GM12872 (cell line): ENCODE data around the gene IL1R1.

Experiments used
- TF ChIP-seq, protein P1 (sequence below): IDR thresholded peaks from 3 replicates; pipeline ENCODE4 v1.5.1; 2011; ENCODE audit warnings: low read depth, mild to moderate bottlenecking, low read length, moderate library complexity; ENCODE audit not compliant: insufficient read depth

IL1R1 gene

DNA sequence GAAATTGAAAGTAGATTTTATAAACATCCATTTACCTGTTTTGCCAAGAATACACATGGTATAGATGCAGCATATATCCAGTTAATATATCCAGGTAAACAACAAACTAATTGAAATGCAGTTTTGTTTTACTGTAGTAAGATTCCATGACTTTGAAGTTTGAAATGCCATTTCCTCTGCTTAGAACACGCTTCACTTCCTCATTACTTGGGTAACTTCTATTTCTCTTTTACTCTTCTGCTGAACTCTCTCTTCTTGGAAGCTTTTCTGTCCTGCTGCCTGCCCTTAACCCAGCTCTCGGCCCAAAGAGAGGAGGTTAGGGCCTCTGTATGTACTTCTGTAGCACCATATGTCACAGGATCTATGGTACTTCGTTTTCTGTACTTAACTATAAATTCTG is 30.2 kb downstream of the IL1R1 start:
- TF ChIP-seq, protein P1, sequence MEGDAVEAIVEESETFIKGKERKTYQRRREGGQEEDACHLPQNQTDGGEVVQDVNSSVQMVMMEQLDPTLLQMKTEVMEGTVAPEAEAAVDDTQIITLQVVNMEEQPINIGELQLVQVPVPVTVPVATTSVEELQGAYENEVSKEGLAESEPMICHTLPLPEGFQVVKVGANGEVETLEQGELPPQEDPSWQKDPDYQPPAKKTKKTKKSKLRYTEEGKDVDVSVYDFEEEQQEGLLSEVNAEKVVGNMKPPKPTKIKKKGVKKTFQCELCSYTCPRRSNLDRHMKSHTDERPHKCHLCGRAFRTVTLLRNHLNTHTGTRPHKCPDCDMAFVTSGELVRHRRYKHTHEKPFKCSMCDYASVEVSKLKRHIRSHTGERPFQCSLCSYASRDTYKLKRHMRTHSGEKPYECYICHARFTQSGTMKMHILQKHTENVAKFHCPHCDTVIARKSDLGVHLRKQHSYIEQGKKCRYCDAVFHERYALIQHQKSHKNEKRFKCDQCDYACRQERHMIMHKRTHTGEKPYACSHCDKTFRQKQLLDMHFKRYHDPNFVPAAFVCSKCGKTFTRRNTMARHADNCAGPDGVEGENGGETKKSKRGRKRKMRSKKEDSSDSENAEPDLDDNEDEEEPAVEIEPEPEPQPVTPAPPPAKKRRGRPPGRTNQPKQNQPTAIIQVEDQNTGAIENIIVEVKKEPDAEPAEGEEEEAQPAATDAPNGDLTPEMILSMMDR: no peak

DNA sequence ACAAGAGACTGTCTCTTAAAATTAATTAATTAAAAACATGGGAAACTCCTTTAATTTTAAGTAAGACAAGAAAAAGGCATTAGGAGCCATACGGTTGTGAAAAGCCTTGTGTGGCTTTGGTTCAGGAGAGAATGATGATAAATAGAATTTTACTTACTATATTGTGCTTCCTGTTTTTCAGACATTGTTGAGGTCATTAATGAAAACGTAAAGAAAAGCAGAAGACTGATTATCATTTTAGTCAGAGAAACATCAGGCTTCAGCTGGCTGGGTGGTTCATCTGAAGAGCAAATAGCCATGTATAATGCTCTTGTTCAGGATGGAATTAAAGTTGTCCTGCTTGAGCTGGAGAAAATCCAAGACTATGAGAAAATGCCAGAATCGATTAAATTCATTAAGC is 33.6 kb downstream of the IL1R1 start:
- TF ChIP-seq, protein P1: no peak

DNA sequence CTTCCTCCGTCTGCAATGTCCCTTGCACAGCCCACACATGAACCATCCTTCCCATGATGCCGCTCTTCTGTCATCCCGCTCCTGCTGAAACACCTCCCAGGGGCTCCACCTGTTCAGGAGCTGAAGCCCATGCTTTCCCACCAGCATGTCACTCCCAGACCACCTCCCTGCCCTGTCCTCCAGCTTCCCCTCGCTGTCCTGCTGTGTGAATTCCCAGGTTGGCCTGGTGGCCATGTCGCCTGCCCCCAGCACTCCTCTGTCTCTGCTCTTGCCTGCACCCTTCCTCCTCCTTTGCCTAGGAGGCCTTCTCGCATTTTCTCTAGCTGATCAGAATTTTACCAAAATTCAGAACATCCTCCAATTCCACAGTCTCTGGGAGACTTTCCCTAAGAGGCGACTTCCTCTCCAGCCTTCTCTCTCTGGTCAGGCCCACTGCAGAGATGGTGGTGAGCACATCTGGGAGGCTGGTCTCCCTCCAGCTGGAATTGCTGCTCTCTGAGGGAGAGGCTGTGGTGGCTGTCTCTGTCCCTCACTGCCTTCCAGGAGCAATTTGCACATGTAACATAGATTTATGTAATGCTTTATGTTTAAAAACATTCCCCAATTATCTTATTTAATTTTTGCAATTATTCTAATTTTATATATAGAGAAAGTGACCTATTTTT is 35.4 kb downstream of the IL1R1 start:
- TF ChIP-seq, protein P1: no peak

GRCh38 chr2:102179061-102179460 is 36.5 kb downstream of the IL1R1 start:
- TF ChIP-seq, protein P1: no peak

DNA sequence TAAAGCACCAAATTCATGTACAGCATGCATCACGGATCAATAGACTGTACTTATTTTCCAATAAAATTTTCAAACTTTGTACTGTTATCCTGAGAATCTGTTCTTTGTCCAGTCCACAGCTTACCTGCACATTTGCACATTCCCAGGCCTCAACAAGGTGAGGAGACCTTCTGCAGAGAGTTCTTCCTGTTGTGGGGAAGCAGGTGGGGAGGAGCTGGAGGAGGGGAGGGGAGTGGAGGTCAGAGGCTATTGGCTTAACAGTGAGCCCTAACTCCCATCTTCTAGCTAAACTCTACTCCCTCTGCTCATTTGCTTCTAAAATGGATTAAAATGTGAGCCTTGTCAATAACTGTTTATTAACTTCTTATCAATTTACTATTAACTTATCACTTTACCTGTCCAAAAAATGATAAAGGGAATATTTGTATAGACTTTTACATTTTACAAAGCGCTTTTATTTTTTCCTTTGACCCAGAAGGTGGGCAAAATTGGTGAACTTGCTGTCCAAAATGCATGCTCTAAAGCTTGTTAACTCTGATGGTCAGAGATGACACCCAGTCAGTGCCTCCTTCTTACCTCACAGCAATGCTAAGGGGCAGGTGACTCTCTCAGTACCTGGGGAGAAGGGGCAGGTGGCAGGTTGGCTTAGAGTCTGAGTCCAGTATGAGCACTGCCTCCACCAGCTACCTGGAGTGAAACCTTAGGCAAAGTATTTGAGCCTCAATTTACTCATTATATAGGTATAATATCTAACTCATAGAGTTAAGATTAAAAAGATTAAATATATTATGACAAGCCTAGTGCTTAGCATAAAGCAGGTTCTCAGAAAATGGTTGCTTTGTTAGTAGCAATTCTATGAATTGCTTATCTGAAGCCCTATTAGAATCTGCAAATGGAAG is 37.5 kb downstream of the IL1R1 start:
- TF ChIP-seq, protein P1: no peak

DNA sequence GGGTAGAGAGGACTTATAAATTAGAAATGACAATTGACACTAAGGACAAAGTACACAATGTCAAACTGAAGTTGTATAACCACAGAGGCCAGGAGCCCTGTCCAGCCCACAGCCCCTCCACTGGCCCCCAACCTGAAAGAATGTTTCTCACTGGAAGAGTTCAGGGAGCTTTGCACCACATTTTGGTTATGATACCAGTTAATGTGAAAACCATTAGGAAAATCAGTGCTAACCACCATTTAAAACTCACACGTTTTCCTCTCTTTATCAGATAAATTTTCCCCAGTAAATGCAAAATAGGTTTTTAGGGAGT is 38.1 kb downstream of the IL1R1 start:
- TF ChIP-seq, protein P1: no peak

GRCh38 chr2:102181376-102181775 is 38.8 kb downstream of the IL1R1 start:
- TF ChIP-seq, protein P1: no peak
